HG03196 (cell line): ENCODE measurements around the gene IGHMBP2.
"Not testable (repeated sequence)": the region's sequence is repeated elsewhere in the genome, so short reads cannot be mapped to it uniquely, and the experiment has no call there.

ENCODE experiments used
- ATAC-seq: cut with Tn5 transposase; IDR thresholded peaks from one replicate; pipeline ENCODE4 v1.9.1; 2021; ENCODE audit not compliant: unreplicated experiment

The IGHMBP2 gene

DNA sequence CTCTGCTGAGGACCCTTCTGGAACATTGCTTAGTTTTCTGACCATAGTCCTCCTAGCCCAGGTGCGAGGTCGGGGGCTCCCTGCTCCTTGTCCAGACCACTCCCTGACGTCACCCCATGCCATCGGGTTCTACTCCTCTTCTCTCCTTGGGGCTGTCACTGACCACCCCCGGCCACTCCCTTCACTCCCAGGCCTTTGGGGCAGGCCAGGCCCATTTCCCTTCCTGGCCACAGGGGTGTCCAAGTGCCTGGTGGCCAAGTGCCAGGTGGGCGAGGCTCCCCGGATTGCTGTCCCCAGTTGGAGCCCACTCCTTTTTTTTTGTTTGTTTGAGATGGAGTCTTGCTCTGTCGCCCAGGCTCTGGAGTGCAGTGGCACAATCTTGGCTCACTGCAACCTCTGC lies 57.6 kb downstream of the IGHMBP2 start:
- ATAC-seq, result no peak

DNA sequence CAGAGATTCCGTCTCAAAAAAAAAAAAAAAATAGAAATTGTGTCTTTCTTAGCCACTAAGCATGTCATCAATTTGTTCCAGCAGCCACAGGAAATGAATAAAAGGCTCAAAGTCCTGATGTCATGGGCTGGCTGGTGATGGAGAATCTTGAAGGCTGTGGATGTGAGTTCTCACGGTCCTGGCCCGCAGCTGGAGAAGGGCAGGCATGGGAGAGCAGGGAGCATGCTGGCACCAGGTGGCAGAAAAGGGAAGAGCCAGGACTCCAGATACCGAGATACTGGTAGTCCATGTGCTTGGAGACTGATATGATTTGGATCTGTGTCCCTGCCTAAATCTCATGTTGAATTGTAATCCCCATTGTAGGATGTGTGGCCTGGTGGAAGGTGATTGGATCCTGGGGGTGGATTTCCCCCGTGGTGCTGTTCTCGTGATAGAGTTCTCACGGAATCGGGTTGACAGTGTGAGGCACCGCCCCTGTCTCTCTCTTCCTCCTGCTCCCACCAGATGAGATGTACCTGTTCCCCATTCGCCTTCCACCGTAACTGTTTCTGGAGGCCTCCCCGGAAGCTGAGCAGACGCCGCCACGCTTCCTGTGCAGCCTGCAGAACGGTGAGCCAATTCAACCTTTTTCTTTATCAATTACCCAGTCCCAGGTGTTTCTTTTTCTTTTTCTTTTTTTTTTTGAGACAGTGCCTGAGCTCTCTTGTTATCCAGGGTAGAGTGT lies 59.0 kb downstream of the IGHMBP2 start:
- ATAC-seq, result no peak

DNA sequence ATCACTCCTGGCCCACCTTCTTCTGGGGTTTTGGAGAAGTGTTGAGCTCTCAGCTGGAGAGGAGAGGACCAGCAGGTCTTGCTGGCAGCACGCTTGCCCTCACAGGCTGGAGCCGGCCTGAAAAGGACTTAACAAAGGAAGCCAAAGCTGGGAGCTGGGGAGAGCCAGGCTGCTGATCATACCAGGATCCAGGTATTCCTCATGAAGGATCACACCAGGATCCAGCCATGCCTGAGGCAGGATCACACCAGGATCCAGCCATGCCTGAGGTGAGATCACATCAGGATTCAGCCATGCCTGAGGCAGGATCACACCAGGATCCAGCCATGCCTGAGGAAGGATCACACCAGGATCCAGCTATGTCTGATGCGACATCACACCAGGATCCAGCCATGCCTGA lies 60.1 kb downstream of the IGHMBP2 start:
- ATAC-seq, result no peak

DNA sequence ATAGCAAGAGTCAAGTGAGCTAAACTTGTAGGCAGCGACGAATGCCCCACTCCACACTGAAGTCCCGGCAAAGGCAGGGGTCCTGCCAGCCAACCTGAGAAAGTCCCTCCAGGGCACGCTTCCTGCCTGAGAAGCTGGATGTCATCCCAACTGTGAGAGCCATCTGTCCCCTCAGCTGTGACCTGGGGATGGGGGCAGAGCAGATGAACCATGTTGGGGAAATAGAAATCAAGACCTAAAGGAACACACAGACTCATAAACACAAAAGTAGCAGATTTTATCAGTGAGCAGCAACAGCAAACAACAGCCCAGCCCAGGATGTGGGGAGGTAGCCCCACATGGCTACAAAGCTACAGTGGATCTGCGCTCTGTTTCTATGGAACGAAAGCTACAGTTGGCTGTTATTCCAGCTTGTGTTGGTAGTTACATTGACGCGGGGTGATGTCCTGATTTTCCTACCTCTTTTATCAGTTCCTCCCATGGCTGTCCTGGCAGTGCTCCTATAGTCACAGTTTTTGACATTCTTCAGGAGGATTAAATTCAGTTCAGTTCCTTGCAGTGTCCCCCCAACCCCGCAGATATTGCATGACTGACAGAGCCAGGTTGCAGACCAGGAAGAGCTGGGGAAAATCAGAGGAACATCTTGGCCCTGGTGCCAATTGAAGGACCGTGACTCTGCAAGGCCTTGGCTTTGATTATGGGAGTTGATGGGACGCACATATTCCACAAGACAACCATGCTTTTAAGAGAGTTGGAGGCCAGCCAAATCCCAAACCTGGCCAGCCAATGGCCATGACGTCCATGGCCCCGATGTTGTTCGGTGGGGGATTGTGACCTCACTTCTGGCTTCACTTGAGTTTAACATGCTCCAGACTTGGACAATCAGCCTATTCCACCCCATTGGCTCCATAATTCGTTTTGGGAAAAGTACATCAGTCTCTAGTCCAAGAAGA lies 62.5 kb downstream of the IGHMBP2 start:
- ATAC-seq, result no peak

DNA sequence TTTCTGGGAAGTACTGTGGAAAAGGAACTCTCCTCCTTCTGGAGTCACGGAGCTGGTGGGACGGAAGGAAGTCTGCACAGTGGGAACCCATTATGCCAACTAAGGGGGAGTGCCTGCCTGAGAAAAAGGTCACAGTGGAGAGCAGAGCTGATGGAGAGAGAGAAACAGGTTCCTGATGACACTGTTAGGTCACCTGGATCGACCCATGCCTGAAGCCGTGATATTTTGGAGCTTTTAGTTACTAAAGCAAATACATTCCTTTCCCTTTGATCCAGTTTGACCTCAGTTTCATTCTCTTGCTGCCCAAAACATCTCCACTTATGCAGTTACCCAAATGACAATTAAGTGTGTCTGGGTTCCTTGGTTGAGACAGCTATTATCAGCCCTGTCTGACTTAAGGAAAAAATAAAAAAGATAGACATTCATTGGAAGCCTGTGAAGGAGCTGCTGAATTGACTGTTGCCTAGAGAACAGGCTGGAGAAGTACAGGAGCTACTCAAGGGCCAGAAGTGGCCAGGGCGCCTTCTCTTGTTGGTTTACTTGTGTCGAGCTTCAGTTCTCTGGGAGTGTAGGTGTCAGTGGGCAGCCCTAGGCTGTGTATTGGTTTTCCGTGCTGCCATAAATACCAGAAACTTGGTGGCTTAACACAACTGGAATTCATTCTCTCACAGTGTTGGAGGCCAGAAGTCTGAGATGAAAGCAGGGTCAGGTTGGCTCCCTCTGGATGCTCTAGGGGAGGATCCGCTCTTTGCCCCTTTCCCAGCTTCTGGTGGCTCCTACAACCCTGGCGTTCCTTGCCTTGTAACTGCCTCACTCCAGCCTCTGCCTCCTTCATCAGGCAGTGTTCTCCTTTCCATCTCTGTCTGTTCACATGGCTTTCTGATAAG lies 63.4 kb downstream of the IGHMBP2 start:
- no peak for ATAC-seq

GRCh38 chr11:68968306-68969250 lies 64.9 kb downstream of the IGHMBP2 start:
- no peak for ATAC-seq

DNA sequence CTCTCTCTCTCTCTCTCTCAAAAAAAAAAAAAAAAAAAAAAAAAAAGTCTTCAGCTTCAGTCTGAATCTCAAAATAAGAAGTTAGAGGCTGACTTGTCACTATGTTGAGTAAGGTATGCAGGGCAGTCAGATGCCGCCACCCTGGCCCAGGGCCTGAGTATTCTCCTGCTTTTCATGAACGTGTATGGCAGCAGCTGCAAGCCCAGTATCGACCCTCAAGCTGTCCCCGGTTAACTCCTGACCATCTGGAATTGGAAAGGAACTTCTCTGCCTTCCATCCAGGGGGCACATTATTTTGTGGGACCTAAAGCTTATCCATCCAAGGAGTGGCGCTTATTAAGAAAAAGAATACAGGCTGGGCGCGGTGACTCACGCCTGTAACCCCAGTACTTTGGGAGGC lies 65.7 kb downstream of the IGHMBP2 start:
- ATAC-seq, result no peak

DNA sequence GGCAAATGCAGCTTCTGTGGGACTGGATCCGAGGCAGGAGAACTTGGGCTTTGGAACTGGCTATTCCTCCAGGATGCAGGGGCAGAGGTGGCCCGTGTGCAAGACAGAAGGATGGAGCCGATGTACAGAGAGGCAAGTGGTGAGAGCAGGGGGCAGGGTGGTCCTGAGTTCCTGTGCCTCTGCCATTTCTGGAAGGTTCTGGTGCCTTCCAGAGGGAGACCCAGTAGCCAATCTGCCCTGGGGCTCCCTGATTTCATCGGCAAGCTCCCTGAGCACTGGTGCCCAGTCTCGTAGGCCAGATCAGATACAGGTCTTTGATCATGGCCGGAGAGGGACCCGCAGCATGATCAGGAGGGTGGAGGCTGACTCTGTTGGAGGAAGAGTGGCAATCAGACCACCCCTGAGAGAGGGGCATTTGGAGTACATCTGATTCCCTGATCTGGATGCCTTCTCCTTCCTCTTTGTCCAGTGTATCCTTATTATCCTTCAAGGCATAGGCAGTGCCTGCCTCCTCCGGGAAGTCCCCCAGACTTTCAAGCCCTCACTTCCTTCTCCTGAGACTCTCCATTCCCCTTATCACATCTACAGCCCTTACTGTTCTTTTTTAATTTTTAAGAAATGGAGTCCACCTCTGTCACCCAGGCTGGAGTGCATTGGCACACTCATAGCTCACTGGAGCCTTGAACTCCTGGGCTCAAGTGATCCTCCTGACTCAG lies 67.4 kb downstream of the IGHMBP2 start:
- ATAC-seq, result no peak

DNA sequence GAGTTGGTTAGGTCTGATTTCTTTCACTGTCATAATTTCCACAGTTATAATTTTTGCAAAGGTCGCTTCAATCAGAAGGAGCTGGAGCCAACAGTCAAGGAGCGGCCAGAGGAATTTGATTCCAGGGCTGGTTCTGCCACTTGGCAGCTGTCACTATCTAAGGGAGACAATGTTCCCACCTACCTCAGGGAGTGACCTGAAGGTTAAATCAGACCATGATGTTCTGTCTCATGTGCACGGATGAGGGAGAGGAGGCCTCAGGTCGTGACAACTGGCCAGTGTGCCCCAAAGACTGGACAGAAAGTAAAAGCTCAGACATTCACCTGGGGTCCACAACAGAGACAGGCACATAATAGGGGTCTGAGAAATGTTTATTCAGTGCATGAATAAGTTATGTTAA lies 69.5 kb downstream of the IGHMBP2 start:
- ATAC-seq, result no peak

DNA sequence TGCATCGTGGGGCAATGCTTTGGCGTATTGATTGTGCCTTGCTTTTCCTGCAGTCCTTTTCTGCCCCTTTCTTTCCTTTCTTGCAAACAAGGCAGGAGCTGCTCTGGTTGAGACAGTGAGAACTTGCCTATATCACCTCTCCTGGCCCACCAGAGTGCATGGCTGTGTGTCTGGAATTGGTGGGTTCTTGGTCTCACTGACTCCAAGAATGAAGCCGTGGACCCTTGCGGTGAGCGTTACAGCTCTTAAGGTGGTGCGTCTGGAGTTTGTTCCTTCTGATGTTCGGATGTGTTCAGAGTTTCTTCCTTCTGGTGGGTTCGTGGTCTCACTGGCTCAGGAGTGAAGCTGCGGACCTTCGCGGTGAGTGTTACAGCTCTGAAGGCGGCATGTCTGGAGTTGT lies 70.0 kb downstream of the IGHMBP2 start:
- not testable (repeated sequence) for ATAC-seq

GRCh38 chr11:68974421-68975194 lies 70.9 kb downstream of the IGHMBP2 start:
- no peak for ATAC-seq

DNA sequence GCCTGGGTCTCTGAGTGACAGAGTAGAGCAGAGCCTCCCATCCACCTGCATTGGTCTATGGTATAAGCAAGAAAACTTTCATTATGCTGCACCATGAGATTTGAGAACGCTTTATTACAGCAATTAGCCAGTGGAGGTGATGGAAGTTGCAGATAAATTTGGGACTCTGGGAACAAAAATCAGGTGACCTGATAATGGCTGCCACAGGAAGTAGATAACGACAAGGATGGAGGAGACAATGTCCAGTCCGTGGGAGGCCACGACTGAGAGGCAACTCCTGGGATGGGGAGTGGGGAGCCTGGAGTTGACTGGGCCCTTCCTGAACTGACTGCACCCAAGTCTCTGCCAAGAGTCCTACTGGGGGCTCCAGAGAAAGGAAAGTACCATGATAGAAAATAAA lies 72.4 kb downstream of the IGHMBP2 start:
- no peak for ATAC-seq

- ATAC-seq, result no peak
These were observed 72.9 kb downstream of the IGHMBP2 start for GRCh38 chr11:68976563-68976962.

DNA sequence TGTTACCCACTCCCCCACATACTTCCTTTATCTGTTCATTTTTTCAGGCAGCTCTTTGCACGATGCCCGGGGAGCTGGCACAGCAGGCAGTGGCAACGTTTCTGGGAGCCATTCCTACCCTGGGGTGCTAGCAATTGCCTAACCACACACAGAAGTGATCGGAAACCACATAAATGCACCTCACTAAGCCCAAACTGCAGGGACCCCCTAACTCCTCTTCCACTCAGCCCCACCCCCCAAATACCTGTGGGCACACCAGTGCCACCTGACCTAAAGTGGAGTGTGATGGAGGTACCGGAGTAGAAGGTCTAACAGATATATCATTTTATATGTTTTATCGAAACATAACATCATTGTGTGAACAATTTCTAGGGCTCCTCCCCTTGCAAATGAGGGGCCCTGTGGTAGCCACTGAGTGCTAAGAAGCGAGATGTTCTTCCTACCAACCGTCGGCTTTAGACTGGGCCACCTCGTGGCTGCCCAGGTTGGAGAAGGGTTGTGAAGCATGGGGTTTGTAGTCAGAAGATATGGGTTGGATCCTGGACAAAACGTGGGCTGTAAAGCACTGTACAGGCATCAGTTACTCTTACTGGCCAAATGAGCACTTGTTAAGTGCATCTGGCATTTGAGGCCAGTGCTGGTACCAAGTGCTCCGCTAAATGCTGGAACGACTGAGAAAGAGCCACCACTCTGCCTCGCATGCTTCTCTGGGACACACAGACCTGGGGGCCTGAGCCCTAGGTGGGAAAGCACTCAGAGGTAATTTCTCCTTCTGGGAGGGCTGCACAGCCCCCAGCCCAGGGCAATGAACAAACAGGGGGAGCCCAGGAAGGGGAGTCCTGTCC lies 74.3 kb downstream of the IGHMBP2 start:
- ATAC-seq, result no peak

GRCh38 chr11:68978626-68978930 lies 74.9 kb downstream of the IGHMBP2 start:
- no peak for ATAC-seq

DNA sequence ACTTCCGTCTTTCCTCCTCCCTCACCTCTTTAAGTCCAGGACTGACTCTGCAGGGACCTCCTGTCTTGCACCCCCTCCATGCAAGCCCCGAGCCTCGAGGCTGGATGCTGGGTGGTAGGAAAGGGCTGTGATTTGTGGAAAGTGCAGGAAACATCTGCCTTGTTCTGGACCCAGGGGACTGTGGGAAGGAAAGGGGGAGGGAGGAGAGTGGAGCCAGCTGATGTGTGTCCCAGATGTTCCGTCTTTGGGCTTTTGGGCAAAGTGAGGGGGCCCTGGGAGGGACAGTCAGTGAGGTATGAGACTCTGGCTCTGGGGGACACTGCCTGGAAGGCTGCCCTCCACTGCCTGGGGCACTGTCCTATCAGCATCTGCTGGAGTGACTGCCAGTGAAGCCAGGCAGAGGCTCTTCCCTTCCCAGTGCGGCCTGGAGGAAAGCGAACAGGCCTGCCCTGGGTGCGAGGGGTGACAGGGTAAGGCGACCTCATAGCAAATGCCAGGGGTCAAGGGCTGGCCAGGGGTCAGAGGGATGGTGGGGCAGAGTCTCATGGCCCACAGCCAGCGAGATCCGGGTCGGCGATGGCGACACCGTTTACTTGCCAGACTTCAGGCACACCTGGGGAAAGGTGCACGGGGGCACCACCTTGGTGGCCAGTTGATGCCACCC lies 75.4 kb downstream of the IGHMBP2 start:
- no peak for ATAC-seq
